Keratinocyte (primary cell): ENCODE data around the gene ITGB1BP2. TPM values are rescaled to one million over a fixed set of nuclear protein-coding genes. Genes with fewer than 3 reads are reported as not detected.

Experiments used
- DNase-seq: peaks from one replicate; pipeline ENCODE4 v3.0.0-alpha.2; 2011; ENCODE audit warnings: low read depth, missing footprints, low spot score
- FAIRE-seq: peaks from 2 replicates; lab custom pipeline; 2011; peaks lifted over from hg19 to GRCh38; lab: Jason Lieb, UNC
- H2AFZ ChIP-seq: 2 replicates; pipeline ENCODE4 v1.6.0; 2012; ENCODE audit warnings: low read length, control low read depth, inconsistent platforms; ENCODE audit not compliant: control insufficient read depth
- H3K27ac ChIP-seq: 2 replicates; pipeline ENCODE4 v1.5.1; 2011; ENCODE audit warnings: low read length; ENCODE audit not compliant: control insufficient read depth, insufficient read depth
- H3K27me3 ChIP-seq: 3 replicates; pipeline ENCODE4 v1.6.0; 2011; ENCODE audit warnings: low read length; ENCODE audit not compliant: control insufficient read depth, insufficient read depth; ENCODE audit errors: extremely low read depth
- H3K36me3 ChIP-seq, 2 experiments: 2 replicates in 1 of 2; 3 replicates in 1 of 2; pipeline ENCODE4 v1.5.1; 2011; ENCODE audit warnings: low read length in 2 of 2, mild to moderate bottlenecking in 1 of 2; ENCODE audit not compliant: control insufficient read depth in 2 of 2, insufficient read depth in 2 of 2; ENCODE audit errors: extremely low read depth in 1 of 2
- H3K4me1 ChIP-seq: 3 replicates; pipeline ENCODE4 v1.5.1; 2011; ENCODE audit warnings: low read length; ENCODE audit not compliant: control insufficient read depth, insufficient read depth; ENCODE audit errors: extremely low read depth
- H3K4me2 ChIP-seq: 3 replicates; pipeline ENCODE4 v1.6.0; 2011; ENCODE audit warnings: low read depth, low read length; ENCODE audit not compliant: control insufficient read depth, insufficient read depth; ENCODE audit errors: extremely low read depth
- H3K4me3 ChIP-seq, 3 experiments: fragments of 200-600 bp in 1 of 3; sonication (generic) in 1 of 3; 2 replicates in 2 of 3; 3 replicates in 1 of 3; pipeline ENCODE4 v1.5.1; 2011 to 2016; ENCODE audit warnings: low read length in 3 of 3, mild to moderate bottlenecking in 3 of 3, control low read depth in 2 of 3, inconsistent platforms in 1 of 3, low read depth in 1 of 3, mixed read lengths in 1 of 3, mixed run types in 1 of 3, moderate library complexity in 1 of 3; ENCODE audit not compliant: control insufficient read depth in 2 of 3, insufficient read depth in 2 of 3; ENCODE audit errors: extremely low read depth in 1 of 3
- H3K79me2 ChIP-seq: 2 replicates; pipeline ENCODE4 v1.6.0; 2012; ENCODE audit warnings: low read length; ENCODE audit not compliant: control insufficient read depth, insufficient read depth
- H3K9ac ChIP-seq: 3 replicates; pipeline ENCODE4 v1.6.0; 2011; ENCODE audit warnings: low read length; ENCODE audit not compliant: control insufficient read depth, insufficient read depth; ENCODE audit errors: extremely low read depth
- H3K9me1 ChIP-seq: 3 replicates; pipeline ENCODE4 v1.6.0; 2011; ENCODE audit warnings: low read length; ENCODE audit not compliant: control insufficient read depth, insufficient read depth; ENCODE audit errors: extremely low read depth
- H3K9me3 ChIP-seq: 2 replicates; pipeline ENCODE4 v1.5.1; 2012; ENCODE audit warnings: low read depth, low read length; ENCODE audit not compliant: control insufficient read depth
- H4K20me1 ChIP-seq: 3 replicates; pipeline ENCODE4 v1.6.0; 2011; ENCODE audit warnings: low read length; ENCODE audit not compliant: control insufficient read depth, insufficient read depth; ENCODE audit errors: extremely low read depth
- EZH2 ChIP-seq: IDR thresholded peaks from one replicate; pipeline ENCODE4 v1.6.1; 2012; ENCODE audit warnings: inconsistent platforms, mild to moderate bottlenecking, low read length, moderate library complexity
- dilution Hi-C: fragments of 300-500 bp; cut with MboI; formaldehyde crosslinking; loops from one replicate; pipeline ENCODE4 v1.7.0; 2020; ENCODE audit warnings: low sequenced_read_pairs; ENCODE audit not compliant: extremely low pct_ligation_motif_present
- polyA plus RNA-seq, 5 experiments: library from polyadenylated mRNA; depleted of rRNA in 3 of 5; stranded (reverse) in 3 of 5; stranded (forward) in 1 of 5; unstranded in 1 of 5; fragments of >200 nt; gene quantifications; 1 replicate in 1 of 5; 2 replicates in 3 of 5; 3 replicates in 1 of 5; pipeline versions ENCODE4 v1.2.1 to v1.2.3, GENCODE V29; 2011 to 2012; ENCODE audit warnings: missing spikeins in 2 of 5, low read depth in 1 of 5, low replicate concordance in 1 of 5
- TF ChIP-seq, protein P1 (sequence below), 3 experiments: IDR thresholded peaks in 1 of 3; conservative IDR thresholded peaks in 1 of 3; optimal IDR thresholded peaks in 1 of 3; 2 replicates in 2 of 3; 3 replicates in 1 of 3; pipeline versions ENCODE3 to v1.5.1; 2011; ENCODE audit warnings: low read length in 3 of 3, mild to moderate bottlenecking in 3 of 3, moderate library complexity in 2 of 3, control low read depth in 1 of 3, inconsistent platforms in 1 of 3; ENCODE audit not compliant: insufficient read depth in 2 of 3; ENCODE audit errors: extremely low read depth in 1 of 3

Gene ITGB1BP2
- polyA plus RNA-seq, 1 donor (not counting 4 experiments of a cell fraction or from before 2014, with no cell fraction given), result 1.0 TPM

DNA sequence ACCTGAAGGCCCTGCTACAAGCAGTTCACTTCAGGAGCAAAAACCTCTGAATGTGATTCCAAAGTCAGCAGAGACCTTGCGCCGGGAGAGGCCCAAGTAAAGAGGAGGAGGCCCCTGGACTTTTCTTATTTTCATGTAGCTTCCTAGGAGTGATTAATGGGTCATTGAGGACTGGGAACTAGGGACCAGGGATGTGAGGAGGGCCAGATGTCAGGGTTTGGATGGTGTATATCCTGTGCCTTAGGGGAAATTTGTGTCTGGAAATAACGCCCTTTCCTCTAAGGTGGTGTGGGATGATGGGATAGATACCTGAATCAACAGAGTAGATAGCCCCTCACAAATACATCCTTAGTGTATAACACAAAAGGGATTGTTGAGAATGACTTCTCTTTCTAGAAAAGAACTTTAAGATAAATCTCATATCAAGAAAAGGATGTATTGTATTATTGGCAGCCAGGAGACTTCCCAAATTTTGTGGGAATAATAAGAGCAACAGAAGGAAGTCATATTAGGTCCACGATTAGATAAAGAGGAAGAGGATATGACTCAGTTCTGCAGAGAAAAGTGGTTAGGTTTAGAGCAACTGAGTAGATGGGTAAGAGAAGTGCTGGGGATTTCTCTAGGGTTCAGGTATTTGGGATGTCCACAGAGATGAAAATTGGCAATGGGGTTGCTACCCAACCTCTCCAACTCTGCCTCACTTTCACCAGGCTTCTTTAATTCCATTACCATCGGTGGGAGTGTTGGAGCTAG, 1.1 kb downstream of the ITGB1BP2 start:
- no peaks in the 10 kb centered on the region for H3K79me2 ChIP-seq
- DNase-seq (no peak), FAIRE-seq (peak; percentile 29)
- dilution Hi-C loops, result no loop called here
- H3K27me3 ChIP-seq, result no peaks in the 10 kb centered on the region
- no peak overlapping the region for H3K9ac ChIP-seq
- no peak overlapping the region for H3K27ac ChIP-seq
- H3K9me3 ChIP-seq, result no peaks in the 10 kb centered on the region
- no peaks in the 10 kb centered on the region for H3K9me1 ChIP-seq
- H2AFZ ChIP-seq, result no peak overlapping the region
- no peak overlapping the region for H3K4me3 ChIP-seq
- H4K20me1 ChIP-seq, result no peaks in the 10 kb centered on the region
- H3K36me3 ChIP-seq, result peaks cover 3 to 7% of the 10 kb centered on the region in 2 experiments
- TF ChIP-seq, protein P1, sequence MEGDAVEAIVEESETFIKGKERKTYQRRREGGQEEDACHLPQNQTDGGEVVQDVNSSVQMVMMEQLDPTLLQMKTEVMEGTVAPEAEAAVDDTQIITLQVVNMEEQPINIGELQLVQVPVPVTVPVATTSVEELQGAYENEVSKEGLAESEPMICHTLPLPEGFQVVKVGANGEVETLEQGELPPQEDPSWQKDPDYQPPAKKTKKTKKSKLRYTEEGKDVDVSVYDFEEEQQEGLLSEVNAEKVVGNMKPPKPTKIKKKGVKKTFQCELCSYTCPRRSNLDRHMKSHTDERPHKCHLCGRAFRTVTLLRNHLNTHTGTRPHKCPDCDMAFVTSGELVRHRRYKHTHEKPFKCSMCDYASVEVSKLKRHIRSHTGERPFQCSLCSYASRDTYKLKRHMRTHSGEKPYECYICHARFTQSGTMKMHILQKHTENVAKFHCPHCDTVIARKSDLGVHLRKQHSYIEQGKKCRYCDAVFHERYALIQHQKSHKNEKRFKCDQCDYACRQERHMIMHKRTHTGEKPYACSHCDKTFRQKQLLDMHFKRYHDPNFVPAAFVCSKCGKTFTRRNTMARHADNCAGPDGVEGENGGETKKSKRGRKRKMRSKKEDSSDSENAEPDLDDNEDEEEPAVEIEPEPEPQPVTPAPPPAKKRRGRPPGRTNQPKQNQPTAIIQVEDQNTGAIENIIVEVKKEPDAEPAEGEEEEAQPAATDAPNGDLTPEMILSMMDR (optimal IDR thresholded peaks at IDR 0.05 in 1 of 3, IDR thresholded peaks at IDR 0.05 in 1 of 3, conservative IDR thresholded peaks at IDR 0.05 in 1 of 3; ENCODE audit: extremely low read depth in 1 of 3, insufficient read depth in 2 of 3, low read length in 3 of 3), result no peak
- TF ChIP-seq EZH2, result no peak
- H3K4me2 ChIP-seq, result no peak overlapping the region
- H3K4me1 ChIP-seq, result peaks cover 2% of the 10 kb centered on the region

DNA sequence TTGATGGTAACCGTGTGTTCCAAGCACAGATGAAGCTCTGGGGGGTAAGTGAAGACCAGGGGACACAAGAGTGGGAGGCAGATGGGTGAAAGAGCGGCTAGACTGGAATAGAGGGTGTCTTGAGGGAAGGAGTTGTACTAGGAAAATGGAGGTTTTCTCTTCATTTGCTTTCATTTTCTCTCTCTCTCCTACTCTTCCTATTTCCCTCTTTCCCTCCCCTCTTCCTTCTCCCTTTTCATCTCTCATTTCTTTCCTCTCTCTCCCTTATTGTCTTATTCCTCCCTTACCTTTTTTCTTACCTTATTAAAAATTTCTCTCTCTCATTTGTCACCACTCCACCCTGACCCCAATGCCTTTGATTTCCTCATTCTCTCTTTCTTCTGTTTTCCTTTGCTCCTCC, 3.0 kb downstream of the ITGB1BP2 start:
- H3K27ac ChIP-seq, result no peak overlapping the region
- dilution Hi-C loops, result no loop called here
- no peaks in the 10 kb centered on the region for H3K36me3 ChIP-seq
- no peaks in the 10 kb centered on the region for H3K79me2 ChIP-seq
- FAIRE-seq (no peak), DNase-seq (no peak)
- no peaks in the 10 kb centered on the region for H3K9me1 ChIP-seq
- H3K9ac ChIP-seq, result no peak overlapping the region
- no peaks in the 10 kb centered on the region for H4K20me1 ChIP-seq
- no peaks in the 10 kb centered on the region for H3K27me3 ChIP-seq
- no peaks in the 10 kb centered on the region for H3K9me3 ChIP-seq
- no peak overlapping the region for H3K4me3 ChIP-seq
- TF ChIP-seq EZH2, result no peak
- TF ChIP-seq, protein P1 (optimal IDR thresholded peaks at IDR 0.05 in 1 of 3, IDR thresholded peaks at IDR 0.05 in 1 of 3, conservative IDR thresholded peaks at IDR 0.05 in 1 of 3; ENCODE audit: extremely low read depth in 1 of 3, insufficient read depth in 2 of 3, low read length in 3 of 3), result no peak
- no peak overlapping the region for H3K4me2 ChIP-seq
- H3K4me1 ChIP-seq, result peaks cover 2% of the 10 kb centered on the region
- no peak overlapping the region for H2AFZ ChIP-seq
